Hair follicle dermal papilla cell (primary cell): Measurements from ENCODE around the gene MBOAT1. TPM values are rescaled to one million over a fixed set of nuclear protein-coding genes. Genes with fewer than 3 reads are reported as not detected.

ENCODE experiments used
- total RNA-seq: library from RNA; depleted of rRNA; stranded (reverse); fragments of >200 nt; gene quantifications from 2 replicates; pipeline ENCODE4 v1.2.3, GENCODE V29; 2012

Gene MBOAT1
- 28.7 and 35.3 TPM in 2 replicates for total RNA-seq

GRCh38 chr6:20212392-20213111 lies at the start of gene MBOAT1:
Gene MBOAT1 (minus strand): TSS chr6:20212469. CDS start chr6:20212234, 235 bp downstream.

Other genes with a start within 250 kb of the MBOAT1 start
- 8.9 and 9.0 TPM in 2 replicates for gene E2F3, start 189.4 kb upstream of the MBOAT1 start, total RNA-seq